ENCODE results near the gene FAM124A. TPM values are rescaled to one million over a fixed set of nuclear protein-coding genes. Genes with fewer than 3 reads are reported as not detected.

Gene FAM124A
- polyA plus RNA-seq, 4 donors, result 2.5 to 4.7 (median 4.6) TPM

DNA sequence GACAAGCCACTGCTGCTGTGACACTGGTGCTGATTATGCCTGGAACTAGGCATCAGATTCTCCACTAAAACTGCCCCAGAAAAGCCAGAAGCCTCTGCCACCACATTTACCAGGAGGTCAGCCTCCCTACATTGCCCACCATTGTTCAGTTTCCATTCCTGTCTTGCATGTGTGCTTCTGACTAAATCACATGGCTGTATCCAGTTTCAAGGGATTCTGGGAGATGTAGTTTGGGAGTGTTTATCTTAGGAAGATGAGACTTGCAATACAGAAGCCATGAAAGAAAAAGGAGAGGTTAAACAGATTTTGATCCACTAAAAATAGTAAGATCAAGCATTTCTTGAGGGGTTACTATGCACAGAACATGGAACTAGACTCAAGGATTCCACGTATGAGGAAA is 76.6 kb downstream of the FAM124A start:
- no peak for DNase-seq (ENCODE audit: low read depth in 4 of 4, low spot score in 3 of 4)

DNA sequence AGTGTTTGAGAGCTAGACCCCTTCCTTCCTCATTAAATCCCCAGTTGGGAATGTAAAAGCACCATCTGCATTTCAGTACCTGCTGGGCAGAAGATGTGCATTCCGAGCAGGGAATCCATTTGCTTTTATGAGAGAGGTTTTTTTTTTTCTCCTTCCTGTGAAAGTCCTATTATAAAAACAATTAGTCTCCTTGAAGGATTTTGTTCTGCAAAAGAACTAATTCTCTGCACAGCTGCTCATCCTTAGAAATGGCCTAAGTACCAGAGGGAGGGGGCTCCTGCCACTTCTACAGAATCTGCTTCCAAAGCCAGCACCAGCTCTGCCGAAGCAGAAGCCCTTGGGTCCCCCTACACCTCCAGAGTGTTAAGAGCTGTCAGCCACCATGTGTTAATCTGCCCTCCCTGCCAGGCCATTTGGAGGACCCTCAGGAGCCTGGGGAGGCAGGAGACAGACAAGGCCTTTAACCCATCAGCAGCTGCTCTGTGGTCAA is 80.9 kb downstream of the FAM124A start:
- DNase-seq (ENCODE audit: low read depth in 4 of 4, low spot score in 3 of 4), result no peak

DNA sequence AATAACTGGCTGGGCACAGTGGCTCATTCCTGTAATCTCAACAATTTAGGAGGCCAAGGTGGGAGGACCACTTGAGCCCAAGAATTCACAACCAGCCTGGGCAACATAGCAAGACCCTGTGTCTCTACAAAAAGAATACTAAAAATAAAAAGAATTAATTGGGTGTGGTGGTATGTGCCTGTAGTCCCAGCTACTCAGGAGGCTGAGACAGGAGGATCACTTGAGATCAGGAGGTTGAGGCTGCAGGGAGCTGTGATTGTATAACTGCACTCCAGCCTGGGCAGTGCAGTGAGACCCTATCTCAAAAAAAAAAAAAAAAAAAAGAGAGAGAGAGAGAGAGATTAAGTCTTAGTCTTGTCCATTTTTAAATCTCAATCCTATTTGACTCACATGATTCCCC is 81.7 kb downstream of the FAM124A start:
- no peak for DNase-seq (ENCODE audit: low read depth in 4 of 4, low spot score in 3 of 4)

DNA sequence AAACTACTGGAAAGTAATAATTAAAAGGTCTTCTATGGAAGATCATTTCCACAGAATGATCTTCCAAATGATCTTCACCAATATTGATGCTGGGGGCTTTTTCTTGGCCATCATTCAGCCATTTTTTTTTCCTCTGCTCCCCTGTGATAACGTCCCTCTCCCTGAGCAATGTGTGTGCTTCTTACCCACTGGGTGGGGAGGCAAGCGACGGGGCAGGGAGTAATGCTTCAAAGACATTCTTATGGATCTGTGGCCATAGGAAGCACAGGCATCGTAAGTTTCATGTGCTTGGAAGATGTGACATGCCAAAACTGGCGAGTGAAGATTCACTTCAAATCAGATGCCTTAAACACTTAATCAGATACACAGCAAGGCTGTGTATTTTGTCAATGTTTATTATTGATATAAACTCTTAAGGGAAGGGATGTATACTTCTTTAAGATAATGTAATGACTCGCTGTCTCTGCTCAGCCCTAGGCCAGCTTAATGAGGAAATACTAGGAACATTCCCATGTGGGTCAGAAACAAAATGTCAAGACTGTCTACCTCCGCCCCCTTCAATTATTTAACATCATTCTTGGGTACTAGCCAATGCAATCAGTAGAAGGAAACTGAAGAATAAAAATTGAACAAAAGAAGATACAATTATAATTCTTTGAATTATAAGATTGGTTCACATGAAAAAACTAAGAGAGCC is 83.2 kb downstream of the FAM124A start:
- no peak for DNase-seq (ENCODE audit: low read depth in 4 of 4, low spot score in 3 of 4)

DNA sequence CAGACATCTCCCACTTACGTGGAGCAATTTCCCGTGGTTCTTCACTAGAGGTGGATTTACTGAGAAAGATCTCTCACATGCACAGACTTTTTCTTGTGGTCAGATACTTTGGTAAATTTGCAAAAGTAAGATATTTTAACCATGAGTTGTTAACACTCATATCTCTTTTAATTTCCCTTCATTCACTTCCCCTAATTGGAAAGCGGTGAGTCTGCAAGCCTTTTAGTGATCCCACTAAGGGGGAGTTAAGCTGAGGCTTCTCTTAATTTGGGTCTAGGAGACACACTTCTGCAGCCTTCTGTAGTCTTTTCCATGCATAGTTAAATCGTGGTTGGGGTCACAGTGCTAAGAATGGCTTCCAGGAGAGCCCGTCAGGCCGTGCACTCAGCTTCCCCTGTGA is 86.6 kb downstream of the FAM124A start:
- DNase-seq (ENCODE audit: low read depth in 4 of 4, low spot score in 3 of 4), result no peak

DNA sequence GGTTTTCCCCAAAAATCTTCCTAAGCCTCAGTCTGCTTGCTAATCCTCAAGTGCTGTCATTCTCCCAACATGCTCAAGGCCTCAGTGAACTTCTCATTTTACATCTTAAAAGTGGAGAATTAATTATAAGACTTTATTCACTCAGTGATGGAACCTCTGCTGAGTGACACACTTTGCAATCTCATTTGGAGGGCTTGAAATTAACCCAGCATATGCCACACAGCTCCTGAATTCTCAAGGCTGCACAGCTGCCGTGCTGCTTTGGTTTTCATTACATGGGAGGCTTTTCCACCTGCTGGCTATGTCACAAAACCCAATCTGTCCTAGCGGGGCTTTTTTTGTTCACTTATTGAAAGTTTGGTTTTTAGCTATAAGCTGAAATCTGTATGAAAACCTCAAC is 89.0 kb downstream of the FAM124A start:
- no peak for DNase-seq (ENCODE audit: low read depth in 4 of 4, low spot score in 3 of 4)

DNA sequence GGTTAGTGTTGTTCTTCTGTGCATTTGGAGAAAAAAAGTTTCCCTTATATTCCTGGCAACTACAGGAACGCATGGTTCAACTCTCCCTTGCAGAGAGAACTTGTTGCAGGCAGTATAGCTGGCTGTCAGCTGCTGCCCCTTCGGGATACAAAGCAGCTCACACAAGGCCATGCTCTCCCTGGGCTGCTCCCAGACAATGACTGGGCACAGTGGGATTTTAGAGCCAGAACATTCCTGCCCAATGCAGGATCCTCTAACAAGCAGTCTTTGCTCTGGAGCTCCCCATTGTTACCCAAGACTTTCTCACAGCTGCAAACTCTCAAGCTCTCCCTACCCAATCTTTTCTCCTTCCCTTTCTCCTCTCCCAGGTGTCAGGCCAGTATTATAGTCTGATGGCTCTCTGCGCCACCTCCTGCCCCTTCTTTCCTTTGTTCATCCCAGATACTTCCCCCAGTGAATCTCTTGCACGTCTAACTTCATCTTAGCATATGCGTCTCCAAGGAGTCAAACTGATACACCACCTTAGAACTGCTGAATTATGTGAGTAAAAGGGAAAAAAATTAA is 89.8 kb downstream of the FAM124A start:
- no peak for DNase-seq (ENCODE audit: low read depth in 4 of 4, low spot score in 3 of 4)

DNA sequence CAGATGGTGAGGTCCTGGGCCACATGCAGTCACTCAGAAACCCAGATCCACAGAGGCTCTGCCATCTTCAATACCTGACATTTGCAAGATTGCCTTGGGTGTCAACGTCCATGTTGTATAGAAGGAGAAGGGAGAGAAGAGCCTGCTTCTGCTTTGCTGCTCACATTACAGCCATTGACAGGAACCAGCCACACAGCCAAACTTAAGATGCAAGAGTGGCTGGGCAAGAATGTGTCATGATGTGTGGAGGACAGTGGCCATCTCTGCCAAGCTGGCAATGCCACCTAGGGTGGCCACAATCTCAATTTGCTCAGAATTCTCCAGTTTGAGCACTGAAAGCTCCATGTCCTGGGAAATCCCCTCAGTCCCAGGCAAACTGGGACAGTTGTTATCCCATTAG is 91.4 kb downstream of the FAM124A start:
- DNase-seq (ENCODE audit: low read depth in 4 of 4, low spot score in 3 of 4), result no peak

DNA sequence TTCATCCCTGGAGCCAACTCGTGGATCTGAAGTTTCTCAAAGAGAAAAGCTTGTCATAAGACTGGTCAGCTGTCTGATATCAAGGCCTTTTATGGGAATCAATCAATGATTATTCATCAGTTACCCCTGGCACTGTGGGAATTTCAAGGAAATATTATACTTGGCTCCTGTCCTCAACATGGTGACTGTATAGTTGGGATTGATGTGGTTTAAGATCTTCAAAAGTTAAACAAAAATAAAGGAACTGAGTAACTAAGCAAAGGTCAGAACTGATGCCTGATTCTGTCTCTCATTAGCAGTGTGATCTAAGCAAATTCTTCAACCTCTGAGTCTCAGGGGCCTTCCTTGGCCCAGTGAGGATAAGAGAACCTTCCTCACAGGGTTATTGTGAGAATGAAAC is 95.1 kb downstream of the FAM124A start:
- DNase-seq (ENCODE audit: low read depth in 4 of 4, low spot score in 3 of 4), result no peak

DNA sequence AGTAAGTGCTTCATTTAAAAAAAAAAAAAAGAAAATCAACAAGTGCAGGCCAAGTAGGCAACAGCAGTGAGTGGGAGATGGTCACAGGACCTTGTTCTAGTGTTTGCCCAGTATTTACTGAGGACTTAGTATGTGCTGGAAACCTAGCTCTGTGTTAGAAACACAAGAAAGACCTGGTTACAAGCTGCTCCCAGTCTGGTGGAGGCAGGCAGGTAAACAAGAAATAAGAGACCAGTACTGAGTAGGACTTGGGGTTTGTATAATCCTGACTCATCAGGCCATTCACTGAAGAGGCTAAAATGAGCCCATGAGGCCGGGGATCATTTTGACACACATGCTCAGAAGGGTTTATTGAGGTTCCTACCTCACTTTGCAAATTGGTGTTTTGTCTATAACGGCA is 95.8 kb downstream of the FAM124A start:
- no peak for DNase-seq (ENCODE audit: low read depth in 4 of 4, low spot score in 3 of 4)

DNA sequence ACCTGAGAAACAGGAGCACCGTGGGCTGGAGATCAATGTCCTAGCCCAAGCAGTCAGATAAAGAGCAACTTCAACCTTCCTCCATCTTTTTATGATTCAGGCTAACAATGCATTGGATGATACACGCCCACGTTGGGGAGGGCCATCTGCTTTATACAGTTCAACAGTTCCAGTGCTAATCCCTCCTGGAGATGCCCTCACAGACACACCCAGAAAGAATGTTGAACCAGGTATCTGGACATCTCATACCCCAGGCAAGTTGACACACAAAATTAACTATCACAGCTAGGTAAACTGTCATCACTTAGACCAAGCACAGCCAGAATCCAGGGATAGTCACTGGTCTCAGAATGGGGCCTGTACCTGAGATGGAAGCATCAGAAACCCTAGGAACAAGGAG is 96.7 kb downstream of the FAM124A start:
- DNase-seq (ENCODE audit: low read depth in 4 of 4, low spot score in 3 of 4), result no peak

DNA sequence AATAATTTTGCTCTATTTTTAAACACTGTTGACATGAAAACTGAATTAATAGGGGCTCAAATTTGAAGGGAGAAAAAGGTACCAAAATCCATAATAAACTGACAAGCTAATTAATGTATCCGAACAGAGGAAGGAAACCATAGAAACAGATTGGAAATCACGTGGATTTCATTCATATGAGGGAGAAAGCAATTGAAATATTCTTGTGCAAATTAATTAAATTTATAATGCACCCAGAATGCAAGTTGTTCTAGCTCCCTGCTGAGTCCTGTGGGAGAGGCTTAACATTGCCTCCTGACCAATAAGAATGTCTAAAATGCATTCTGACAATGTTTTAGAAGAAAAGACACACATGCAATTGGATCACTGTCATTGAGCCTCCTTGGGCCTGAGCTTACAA is 99.6 kb downstream of the FAM124A start:
- no peak for DNase-seq (ENCODE audit: low read depth in 4 of 4, low spot score in 3 of 4)

DNA sequence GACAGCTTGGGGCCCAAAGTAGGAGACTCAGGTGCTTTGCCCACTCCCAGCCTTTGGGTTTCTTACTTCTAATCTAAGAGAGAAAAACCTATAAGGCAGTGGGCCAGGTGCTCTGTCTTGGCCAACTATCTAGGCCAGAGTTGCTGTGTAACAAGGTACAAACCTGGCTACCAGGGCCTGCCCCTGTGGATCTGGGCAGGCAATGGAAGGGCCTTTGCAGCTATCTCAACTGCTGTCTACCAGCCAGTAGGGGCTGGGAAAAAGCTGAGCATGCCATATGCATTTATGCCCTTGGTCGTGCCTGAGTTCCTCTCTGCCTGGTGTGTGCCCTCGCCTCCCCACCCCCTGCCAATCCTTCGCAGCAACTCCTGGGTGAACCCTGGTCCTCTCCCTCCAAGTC is 100.6 kb downstream of the FAM124A start:
- no peak for DNase-seq (ENCODE audit: low read depth in 4 of 4, low spot score in 3 of 4)

DNA sequence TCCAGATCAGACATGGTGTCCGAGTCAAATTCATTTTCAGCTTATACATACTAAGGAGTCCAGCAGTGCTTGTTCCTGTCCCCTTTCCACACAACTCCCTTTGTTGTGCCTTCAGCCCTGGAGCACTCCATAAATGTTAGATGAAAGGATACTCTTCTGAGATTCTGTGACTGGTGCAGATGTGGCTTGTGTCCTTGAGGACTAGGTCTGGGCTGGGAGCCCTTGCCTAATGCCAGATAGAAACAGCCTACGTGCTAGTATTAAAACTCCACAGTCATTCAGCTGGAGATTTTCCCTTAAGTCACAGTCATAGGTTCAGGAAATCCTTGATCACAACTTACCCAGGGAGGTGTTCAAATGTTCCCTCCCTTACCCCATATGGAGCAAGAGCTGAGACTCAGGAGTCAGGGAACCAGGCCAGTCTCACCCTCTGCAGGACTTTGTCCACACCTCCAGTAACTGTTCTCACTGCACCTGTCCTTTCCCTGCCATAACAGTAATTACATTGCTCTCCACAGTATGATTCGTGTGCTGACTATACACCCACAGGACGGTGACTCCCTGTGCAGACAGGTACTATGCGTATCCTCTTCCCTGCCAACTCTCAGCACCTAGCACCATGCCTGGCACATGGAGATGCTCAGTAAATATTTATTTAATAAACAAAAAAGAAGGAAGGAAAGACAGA is 101.8 kb downstream of the FAM124A start:
- no peak for DNase-seq (ENCODE audit: low read depth in 4 of 4, low spot score in 3 of 4)

DNA sequence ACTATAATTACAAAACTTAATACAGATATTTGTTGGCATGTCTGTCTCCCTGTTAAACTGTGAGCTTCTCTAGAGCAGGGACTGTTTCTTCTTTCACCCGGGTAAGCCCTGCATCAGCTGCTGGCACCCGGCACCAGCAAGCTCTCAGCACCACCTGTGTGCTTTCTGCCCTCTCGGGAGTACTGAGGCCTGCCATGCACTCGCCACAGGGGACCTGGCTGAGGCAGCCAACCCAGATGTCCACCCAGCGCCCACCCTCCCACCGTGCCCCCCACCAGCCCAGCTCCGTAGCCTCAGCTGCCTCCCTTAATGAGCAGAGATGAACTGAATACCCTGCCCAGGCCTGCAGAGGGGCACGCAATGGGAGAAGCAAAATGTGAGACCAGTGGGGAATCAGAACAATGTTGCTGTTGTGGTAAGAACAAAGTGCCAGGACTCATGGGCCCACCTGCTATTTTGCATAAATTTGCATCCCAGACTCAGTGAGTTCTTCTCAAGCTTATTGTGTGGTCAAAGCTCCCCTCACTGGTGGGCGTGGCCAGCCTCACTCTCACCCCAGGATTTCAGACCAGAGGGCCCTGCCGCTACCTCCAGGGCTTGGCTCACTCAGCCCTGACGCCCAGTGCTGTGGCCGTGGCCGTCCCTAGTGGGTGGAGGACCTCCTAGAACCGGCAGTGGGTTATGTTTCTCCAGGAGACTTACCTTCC is 102.7 kb downstream of the FAM124A start:
- no peak for DNase-seq (ENCODE audit: low read depth in 4 of 4, low spot score in 3 of 4)

DNA sequence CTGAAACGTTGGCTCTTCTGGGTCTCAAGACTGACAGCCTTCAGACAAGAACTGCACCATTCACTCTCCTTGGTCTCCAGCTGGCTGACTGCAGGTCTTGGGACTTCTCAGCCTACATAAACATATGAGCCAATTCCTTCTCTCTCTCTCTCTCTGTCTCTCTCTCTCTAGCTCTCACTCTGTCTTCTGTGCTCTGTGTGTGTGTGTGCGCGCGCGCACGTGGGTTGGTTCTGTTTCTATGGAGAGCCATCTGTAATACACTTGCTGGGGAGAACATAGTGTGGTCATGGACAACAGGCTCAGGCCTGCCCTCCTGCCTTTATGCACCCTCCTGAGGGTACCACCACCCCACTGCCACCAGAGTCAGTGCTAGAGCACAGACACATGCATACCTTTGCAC is 103.6 kb downstream of the FAM124A start:
- DNase-seq (ENCODE audit: low read depth in 4 of 4, low spot score in 3 of 4), result no peak

DNA sequence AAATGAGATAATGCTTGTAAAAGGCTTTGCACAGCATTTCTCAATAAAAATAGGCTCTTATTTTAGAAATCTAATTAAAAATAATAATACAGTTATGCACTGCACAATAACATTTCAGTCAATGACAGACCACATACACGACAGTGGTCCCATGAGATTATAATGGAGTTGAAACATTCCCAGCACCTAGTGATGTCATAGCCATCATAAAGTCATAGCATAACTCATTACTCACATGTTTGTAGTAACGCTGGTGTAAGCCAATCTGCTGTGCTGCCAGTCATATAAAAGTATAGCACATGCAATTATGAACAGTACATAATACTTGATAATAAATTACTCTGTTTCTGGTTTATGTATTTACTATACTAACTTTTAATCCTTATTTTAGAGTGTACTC is 104.6 kb downstream of the FAM124A start:
- no peak for DNase-seq (ENCODE audit: low read depth in 4 of 4, low spot score in 3 of 4)

DNA sequence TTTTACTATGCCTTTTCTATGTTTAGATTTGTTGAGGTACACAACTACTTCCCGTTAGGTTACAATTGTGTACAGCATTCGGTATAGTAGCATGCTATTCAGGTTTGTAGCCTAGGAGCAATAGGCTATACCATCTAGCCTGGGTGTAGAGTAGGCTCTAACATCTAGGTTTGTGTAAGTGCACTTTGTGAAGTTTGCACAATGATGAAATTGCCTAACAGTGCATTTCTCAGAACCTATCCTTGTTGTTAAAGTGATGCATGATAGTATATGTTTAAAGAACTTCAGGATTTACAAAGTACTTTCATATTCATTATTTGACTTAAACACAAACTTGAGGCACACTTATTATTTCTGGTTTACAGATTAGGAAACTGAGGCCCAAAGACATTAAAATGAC is 105.8 kb downstream of the FAM124A start:
- DNase-seq (ENCODE audit: low read depth in 4 of 4, low spot score in 3 of 4), result no peak

DNA sequence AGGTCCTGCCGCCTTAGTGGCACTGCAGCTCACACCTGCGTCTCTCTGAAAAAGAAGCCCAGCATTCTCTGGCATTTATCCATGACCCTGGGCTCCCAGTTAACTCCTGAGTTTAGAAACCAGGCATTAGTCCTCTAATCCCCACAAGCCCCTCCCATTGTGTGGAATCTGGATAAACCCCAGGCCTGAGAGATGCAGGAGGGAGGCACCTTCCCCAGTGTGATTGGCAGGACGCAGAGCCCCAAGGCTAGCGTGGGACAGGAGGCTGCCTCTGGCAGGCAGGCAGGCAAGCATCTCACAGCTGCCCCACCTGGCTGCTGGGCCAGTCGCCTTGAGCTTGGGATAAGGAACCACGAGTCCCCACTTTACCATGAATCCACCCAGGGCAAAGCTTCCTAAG is 106.3 kb downstream of the FAM124A start:
- no peak for DNase-seq (ENCODE audit: low read depth in 4 of 4, low spot score in 3 of 4)

DNA sequence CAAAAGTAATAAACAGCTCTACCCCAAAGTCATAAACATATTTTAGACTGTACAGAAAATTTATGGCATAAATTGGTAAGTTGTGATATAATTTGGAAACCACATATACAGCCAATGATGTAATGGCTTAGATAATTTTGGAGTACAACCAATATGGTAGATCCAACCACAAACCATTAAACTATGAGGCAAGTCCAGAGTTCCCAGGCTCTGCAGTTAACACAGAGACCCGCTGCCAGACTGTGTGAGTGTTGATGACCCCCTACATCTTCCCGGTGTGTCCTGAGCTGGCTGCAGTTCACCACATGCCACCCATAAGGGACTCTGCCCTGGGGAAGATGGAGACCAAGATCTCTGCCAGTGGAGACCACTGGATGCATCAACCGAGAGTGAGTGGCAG is 107.4 kb downstream of the FAM124A start:
- DNase-seq (ENCODE audit: low read depth in 4 of 4, low spot score in 3 of 4), result no peak

DNA sequence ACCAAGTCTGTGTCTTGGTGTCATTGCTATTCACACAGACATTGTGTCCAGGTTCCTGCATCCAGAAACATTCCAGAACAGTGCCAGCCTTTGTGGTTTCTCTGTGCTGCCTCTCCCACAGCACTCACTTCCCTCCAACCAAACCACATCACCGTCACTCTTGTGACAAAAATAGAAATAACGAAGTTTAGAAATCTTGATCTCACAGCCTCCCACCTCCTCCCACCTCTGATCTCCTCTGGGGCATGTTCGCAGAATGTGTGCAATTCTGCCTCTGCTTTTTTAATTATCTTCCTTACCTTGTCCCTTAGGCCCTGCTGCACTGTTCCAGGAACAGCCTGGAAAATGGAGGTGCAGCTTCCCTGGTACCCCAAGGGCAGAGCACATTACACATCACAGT is 108.6 kb downstream of the FAM124A start:
- no peak for DNase-seq (ENCODE audit: low read depth in 4 of 4, low spot score in 3 of 4)
